Uterus (tissue), 4 donors: ENCODE data around the gene PDLIM5. TPM values are rescaled to one million over a fixed set of nuclear protein-coding genes. Genes with fewer than 3 reads are reported as not detected.

Source experiments
- DNase-seq, 2 donors: peaks; one replicate each; pipeline ENCODE4 v3.0.0-alpha.2; 2019 to 2020
- H3K27ac ChIP-seq, 2 donors: fragments of 200-600 bp; sonication (generic); 1 replicate in 1 of 2; 2 replicates in 1 of 2; pipeline ENCODE4 v1.5.1; 2016 to 2018
- H3K27me3 ChIP-seq, 2 donors: fragments of 200-600 bp; sonication (generic); one replicate each; pipeline ENCODE4 v1.5.1; 2018 to 2019; ENCODE audit warnings: control low read depth in 1 of 2
- H3K36me3 ChIP-seq, 2 donors: fragments of 200-600 bp; sonication (generic); one replicate each; pipeline ENCODE4 v1.5.1; 2019; ENCODE audit warnings: control low read depth in 1 of 2
- H3K4me1 ChIP-seq, 2 donors: fragments of 200-600 bp; sonication (generic); one replicate each; pipeline ENCODE4 v1.5.1; 2018 to 2019; ENCODE audit warnings: control low read depth in 1 of 2
- H3K4me3 ChIP-seq, 2 donors: fragments of 200-600 bp; sonication (generic); 1 replicate in 1 of 2; 2 replicates in 1 of 2; pipeline ENCODE4 v1.5.1; 2018 to 2019; ENCODE audit warnings: mild to moderate bottlenecking in 1 of 2
- H3K9me3 ChIP-seq, 2 donors: fragments of 200-600 bp; sonication (generic); one replicate each; pipeline ENCODE4 v1.5.1; 2019; ENCODE audit warnings: control low read depth in 1 of 2
- POLR2A ChIP-seq, 2 donors: fragments of 450-650 bp; IDR thresholded peaks; one replicate each; pipeline ENCODE4 v1.6.1; 2016; ENCODE audit warnings: antibody characterized with exemption in 2 of 2, mild to moderate bottlenecking in 1 of 2, moderate library complexity in 1 of 2
- intact Hi-C: fragments of 100-400 bp; cut with DNase I; formaldehyde crosslinking; loops from one replicate; pipeline ENCODE4 v1.15.1; 2023; ENCODE audit warnings: low total_unique reads
- total RNA-seq, 4 donors: library from RNA; depleted of rRNA in 3 of 4; stranded (reverse); fragments of >200 nt in 3 of 4; gene quantifications; one replicate each; pipeline versions ENCODE4 v1.1.0 to v1.2.4, GENCODE V29; 2014 to 2023
- TF ChIP-seq, protein P1 (sequence below), 4 experiments: fragments of 200-600 bp in 2 of 4; fragments of 450-650 bp in 2 of 4; sonication (generic) in 2 of 4; IDR thresholded peaks; one replicate each; pipeline ENCODE4 v1.5.1; 2016 to 2019; ENCODE audit warnings: antibody characterized with exemption in 4 of 4, mild to moderate bottlenecking in 2 of 4, moderate library complexity in 1 of 4
- donor health status: DM: yes; HTN: yes; CAD: no.

PDLIM5 gene
- total RNA-seq, 4 donors from 2014 or later, result 90.8 to 571 (median 351) TPM

GRCh38 chr4:94446386-94446785 is 5.4 kb upstream of the PDLIM5 start:
- Histone ChIP-seq H3K36me3 (no peaks in the 10 kb centered on the region), H3K9me3 (no peaks in the 10 kb centered on the region), H3K4me1 (no peaks in the 10 kb centered on the region), H3K27ac (no peak overlapping the region), H3K27me3 (no peaks in the 10 kb centered on the region), H3K4me3 (no peak overlapping the region)
- no peak for DNase-seq
- TF ChIP-seq POLR2A (IDR thresholded peaks at IDR 0.05), result no peak
- TF ChIP-seq, protein P1, sequence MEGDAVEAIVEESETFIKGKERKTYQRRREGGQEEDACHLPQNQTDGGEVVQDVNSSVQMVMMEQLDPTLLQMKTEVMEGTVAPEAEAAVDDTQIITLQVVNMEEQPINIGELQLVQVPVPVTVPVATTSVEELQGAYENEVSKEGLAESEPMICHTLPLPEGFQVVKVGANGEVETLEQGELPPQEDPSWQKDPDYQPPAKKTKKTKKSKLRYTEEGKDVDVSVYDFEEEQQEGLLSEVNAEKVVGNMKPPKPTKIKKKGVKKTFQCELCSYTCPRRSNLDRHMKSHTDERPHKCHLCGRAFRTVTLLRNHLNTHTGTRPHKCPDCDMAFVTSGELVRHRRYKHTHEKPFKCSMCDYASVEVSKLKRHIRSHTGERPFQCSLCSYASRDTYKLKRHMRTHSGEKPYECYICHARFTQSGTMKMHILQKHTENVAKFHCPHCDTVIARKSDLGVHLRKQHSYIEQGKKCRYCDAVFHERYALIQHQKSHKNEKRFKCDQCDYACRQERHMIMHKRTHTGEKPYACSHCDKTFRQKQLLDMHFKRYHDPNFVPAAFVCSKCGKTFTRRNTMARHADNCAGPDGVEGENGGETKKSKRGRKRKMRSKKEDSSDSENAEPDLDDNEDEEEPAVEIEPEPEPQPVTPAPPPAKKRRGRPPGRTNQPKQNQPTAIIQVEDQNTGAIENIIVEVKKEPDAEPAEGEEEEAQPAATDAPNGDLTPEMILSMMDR (IDR thresholded peaks at IDR 0.05), result no peak
- intact Hi-C loops, result no loop called here

DNA sequence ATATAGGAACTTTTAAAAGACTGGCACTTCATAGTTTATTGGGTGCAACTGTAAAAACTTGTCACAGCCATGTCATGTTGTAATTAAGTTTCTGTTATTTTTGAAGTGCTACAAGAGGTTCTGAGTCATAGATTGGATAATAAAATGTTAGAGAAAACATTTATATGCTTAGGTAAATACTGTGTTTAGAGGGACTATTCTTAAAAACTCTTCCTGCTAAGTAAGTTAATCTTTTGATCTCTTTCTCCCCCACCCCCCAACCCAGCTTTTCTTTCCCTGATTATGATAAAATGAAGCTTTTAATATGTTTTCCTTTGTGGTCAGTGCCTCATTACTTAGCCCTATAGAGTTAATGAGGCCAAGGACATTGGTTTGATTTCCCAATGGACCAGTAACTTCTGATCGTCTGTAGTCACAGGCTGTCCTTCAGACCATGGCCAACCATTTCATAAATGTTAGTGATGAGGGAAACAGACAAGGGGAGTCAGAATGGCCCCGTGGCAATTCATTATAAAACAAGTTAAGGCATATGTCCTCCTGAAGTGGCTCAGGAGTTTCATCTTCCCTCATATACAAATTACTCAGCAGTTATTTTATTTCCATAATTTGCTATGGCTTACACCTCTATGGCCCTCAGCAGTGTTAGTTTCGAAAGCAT is 3.9 kb upstream of the PDLIM5 start:
- intact Hi-C loops, result no loop called here
- no peak overlapping the region for H3K27ac ChIP-seq
- no peaks in the 10 kb centered on the region for H3K4me1 ChIP-seq
- DNase-seq, result no peak
- H3K9me3 ChIP-seq, result no peaks in the 10 kb centered on the region
- H3K36me3 ChIP-seq, result no peaks in the 10 kb centered on the region
- H3K27me3 ChIP-seq, result no peaks in the 10 kb centered on the region
- H3K4me3 ChIP-seq, result no peak overlapping the region
- TF ChIP-seq POLR2A (IDR thresholded peaks at IDR 0.05), result no peak
- TF ChIP-seq, protein P1 (IDR thresholded peaks at IDR 0.05), result no peak

DNA sequence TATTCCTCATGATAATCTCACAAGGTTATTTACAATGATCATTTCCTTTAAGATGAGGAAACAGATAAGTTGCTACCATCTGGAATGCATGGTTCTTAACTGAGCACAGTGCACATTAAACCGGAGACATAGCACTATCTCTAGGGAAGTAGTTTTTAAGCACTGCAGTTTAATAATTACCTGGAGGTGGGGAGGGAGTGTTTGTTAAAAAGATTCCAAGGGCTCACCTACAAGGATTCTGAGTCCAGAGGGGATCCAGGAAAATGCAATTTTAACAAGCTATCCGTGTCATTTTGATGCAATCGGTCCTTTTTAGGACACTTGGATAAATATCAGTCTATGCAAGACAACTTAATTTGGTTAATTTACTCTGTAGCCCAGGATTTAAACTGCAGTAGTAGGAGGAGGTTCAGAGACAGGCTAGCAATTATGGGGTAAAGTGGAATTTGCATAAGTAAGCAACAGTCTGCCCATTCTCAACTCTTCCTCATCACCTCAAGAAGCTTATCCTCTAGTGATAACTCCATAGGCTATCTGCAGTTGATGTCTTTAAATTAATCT is 2.8 kb upstream of the PDLIM5 start:
- Histone ChIP-seq H3K4me3 (no peak overlapping the region), H3K27ac (no peak overlapping the region), H3K36me3 (no peaks in the 10 kb centered on the region), H3K9me3 (no peaks in the 10 kb centered on the region), H3K27me3 (no peaks in the 10 kb centered on the region), H3K4me1 (no peaks in the 10 kb centered on the region)
- no peak for TF ChIP-seq POLR2A (IDR thresholded peaks at IDR 0.05)
- TF ChIP-seq, protein P1 (IDR thresholded peaks at IDR 0.05), result no peak
- intact Hi-C loops, result no loop called here
- no peak for DNase-seq

- Histone ChIP-seq H3K36me3 (no peaks in the 10 kb centered on the region), H3K27me3 (no peaks in the 10 kb centered on the region), H3K9me3 (no peaks in the 10 kb centered on the region), H3K4me1 (no peaks in the 10 kb centered on the region), H3K4me3 (peak overlapping the region; percentile 94 to 99), H3K27ac (peak overlapping the region; percentile 99 to 100)
- no peak for DNase-seq
- TF ChIP-seq, protein P1 (IDR thresholded peaks at IDR 0.05), result no peak
- no peak for TF ChIP-seq POLR2A (IDR thresholded peaks at IDR 0.05)
- intact Hi-C loops, result no loop called here
These were observed 569 bp upstream of the PDLIM5 start for GRCh38 chr4:94451051-94451694.
